Measurements from ENCODE around the gene KLRG1.
A peak's percentile ranks its signal among the peaks of the same experiment; 100 is the strongest.

Gene KLRG1

GRCh38 chr12:8985213-8985754 is 4.1 kb upstream of the KLRG1 start:
- DNase-seq (ENCODE audit: low spot score): no peak

DNA sequence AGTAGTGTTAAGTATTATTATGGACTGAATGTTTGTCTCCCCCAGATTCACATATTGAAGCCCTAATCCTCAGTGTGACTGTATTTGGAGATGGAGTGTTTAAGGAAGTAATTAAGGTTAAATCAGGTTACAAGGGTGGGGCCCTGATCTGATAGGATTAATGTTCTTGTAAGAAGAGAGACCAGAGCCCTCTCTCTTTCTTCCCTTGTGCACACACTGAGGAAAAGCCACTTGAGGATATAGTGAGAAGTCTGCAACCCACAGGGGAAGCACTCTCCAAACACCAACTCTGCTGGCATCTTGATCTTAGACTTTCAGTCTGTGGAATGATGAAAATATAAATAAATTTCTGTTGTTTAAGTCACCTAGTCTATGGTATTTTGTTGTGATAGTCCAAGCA is 2.2 kb upstream of the KLRG1 start:
- no peak for DNase-seq (ENCODE audit: low spot score)

GRCh38 chr12:8987685-8988084 is 1.7 kb upstream of the KLRG1 start:
- no peak for DNase-seq (ENCODE audit: low spot score)

DNA sequence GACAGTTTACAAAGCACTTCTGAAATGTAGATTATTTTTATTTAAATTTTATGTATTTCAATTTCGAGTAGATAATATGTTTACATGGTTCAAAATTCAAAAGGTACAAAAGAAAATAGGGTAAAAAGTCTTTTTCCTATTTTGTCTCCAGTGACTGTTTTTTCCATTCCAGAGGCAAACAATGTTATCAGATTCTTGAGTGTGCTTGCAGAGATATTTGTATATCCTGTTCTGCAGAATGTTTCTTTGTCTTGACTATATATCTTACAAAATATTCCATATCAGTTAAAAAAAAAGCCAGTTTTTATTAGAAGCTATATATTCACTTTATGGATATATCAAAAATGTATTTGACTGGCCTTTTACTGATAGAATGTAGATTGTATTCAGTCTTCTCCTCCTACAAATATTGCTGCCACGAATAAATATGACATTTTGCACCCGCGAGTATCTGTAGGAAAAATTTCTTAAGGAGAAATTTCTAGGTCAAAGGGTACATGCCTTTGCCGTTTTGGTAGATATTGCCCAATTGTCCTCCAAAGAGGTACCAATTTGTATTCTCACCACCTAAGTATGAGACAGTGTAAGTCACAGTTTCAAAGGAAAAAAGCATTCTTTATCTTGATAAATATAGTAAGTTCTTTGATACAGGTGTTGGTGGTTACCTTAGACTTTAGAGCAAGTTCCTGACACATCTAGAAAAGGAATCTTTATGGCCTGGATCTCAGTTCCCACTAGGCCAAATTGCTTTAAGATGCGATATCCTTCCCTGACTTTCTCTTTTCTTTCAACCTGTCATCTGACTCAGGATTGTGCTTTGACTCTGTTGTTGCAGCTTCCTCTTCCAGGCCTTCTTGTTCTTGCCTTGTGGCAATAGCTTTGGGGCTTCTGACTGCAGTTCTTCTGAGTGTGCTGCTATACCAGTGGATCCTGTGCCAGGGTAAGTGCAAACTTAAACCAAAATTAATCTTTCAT is 2.3 kb downstream of the KLRG1 start:
- DNase-seq (ENCODE audit: low spot score): no peak

- no peak for DNase-seq (ENCODE audit: low spot score)
Measured at GRCh38 chr12:8993827-8994226, 4.5 kb downstream of the KLRG1 start.

GRCh38 chr12:8995021-8995775 is 5.9 kb downstream of the KLRG1 start:
- no peak for DNase-seq (ENCODE audit: low spot score)

DNA sequence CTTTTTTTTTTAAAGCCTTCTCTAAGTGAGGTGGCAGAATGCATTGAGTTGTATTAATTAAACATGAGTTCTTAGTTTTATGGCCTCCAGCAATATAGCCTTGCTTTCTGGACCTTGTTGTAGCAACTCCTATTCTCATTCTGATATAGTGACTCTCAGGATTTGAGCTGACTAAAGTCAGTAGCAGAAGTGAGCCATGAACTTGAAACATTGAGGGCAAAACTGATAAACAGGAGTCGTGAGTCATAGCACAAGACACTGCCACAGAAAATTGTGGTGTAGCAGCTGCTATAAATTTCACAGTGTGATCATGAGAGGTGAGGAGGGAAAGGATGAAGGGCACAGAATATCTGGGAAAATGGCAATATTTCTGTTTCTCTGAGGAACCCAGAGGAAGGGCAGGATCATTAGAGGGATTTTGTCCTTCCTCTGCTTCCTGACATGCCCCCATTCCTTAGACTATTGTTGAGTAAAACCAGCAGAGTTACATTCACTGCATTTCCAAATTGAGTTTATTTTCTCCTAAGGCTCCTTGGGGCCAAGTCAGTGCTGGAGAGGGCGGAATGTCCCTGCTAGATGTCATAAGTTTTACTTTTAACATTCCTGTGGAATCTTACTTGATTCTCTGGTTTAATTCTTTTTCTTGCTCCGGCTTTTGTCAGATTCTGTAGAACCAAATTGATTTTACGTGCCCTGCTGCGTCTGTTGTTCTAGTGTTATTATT is 7.5 kb downstream of the KLRG1 start:
- DNase-seq (ENCODE audit: low spot score): no peak

DNA sequence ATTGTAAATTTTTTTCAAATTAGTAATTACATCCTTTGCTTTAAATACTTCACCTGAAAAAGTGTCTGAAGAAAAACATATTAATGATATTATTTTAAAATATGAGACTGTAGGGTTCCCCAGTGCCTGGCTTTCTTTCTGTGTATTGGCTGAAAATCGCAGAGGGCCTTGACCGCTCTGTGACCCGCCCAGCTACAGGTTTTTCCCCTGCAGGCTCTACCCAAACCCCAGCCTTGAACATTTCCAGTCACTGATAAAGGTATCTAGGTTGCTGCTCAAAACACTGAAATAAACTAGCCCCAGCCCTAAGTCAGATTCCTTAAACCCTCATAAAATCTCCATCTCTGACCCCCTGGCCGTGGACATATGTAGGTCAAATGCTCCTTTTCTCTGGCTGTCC is 11.9 kb downstream of the KLRG1 start:
- DNase-seq (ENCODE audit: low spot score): no peak

- DNase-seq (ENCODE audit: low spot score): no peak
Measured at GRCh38 chr12:9002335-9002734, 13.0 kb downstream of the KLRG1 start.

- DNase-seq (ENCODE audit: low spot score): no peak
Measured at GRCh38 chr12:9022592-9022991, 33.2 kb downstream of the KLRG1 start.

- DNase-seq (ENCODE audit: low spot score): no peak
Measured at GRCh38 chr12:9024512-9024911, 35.2 kb downstream of the KLRG1 start.

DNA sequence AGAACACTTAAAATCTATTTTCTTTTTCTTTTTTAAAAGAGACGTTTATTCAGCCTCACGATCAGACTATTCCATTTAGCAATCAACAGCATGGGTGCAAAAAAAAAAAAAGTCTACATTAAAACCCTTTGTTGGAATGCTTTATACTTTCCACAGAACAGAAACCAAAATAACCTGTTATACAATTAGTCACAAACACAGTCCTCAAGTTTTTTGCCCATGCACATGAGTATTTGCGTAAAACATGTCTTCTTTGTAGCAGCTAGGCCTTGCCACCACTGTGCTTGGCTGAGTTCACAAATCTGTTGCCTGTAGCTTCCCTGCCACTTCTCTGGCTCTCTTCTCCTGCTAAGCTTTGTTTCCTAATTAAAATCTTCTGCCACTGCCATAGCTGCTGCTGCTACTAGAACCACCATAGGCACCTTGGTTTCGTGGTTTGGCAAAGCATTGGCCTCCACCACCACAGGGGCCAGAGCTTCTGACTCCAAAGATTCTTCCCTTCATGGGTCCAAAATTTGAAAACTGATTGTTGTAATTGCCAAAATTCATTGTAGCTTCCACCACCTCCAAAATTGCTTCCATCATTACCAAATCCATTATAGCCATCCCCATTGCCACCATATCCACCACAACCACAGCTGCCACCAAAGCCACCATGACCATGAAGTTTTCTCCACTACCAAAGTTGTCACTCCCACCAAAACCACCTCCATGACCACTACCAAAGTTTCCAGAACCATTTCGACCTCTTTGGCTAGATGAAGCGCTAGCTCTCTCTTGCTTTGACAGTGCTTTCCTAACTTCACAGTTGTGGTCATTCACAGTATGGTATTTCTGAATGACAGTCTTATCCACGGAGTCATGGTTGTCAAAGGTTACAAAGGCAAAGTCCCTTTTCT is 38.1 kb downstream of the KLRG1 start:
- DNase-seq (ENCODE audit: low spot score): no peak

GRCh38 chr12:9030776-9031175 is 41.4 kb downstream of the KLRG1 start:
- DNase-seq (ENCODE audit: low spot score): no peak

- DNase-seq (ENCODE audit: low spot score): no peak
Measured at GRCh38 chr12:9032202-9032964, 43.0 kb downstream of the KLRG1 start.

- DNase-seq (ENCODE audit: low spot score): no peak
Measured at GRCh38 chr12:9033265-9033887, 44.0 kb downstream of the KLRG1 start.

DNA sequence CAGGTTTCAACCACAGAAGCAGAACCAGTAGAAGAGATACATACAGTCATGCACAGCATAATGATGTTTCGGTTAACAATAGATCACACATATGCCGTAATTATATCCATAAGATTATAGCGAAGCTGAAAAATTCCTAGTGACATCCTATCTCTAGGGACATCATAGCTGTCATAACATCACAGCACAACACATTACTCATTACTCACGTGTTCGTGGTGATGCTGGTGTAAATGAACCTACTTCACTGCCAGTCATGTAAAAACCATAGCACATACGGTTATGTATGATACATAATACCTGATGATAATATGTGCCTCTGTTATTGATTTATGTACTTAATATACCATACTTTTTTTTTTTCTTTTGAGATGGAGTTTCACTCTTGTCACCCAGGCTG is 44.7 kb downstream of the KLRG1 start:
- DNase-seq (ENCODE audit: low spot score): no peak

- DNase-seq (ENCODE audit: low spot score): no peak
Measured at GRCh38 chr12:9036227-9036626, 46.9 kb downstream of the KLRG1 start.

GRCh38 chr12:9037431-9037830 is 48.1 kb downstream of the KLRG1 start:
- DNase-seq (ENCODE audit: low spot score): no peak

- DNase-seq (ENCODE audit: low spot score): peak; percentile 67
Measured at GRCh38 chr12:9039397-9039977, 50.1 kb downstream of the KLRG1 start.

All from hematopoietic multipotent progenitor cell treated with erythropoietin and hydrocortisone succinate and interleukin-3 and kit ligand, for 17 days (in vitro differentiated cells).